GM12801 (cell line): ENCODE data around the gene COQ10B.

ENCODE experiments used
- TF ChIP-seq, protein P1 (sequence below): IDR thresholded peaks from one replicate; pipeline ENCODE4 v1.5.1; 2011; ENCODE audit warnings: control low read depth; ENCODE audit not compliant: insufficient read length; ENCODE audit errors: extremely low read depth

COQ10B gene

DNA sequence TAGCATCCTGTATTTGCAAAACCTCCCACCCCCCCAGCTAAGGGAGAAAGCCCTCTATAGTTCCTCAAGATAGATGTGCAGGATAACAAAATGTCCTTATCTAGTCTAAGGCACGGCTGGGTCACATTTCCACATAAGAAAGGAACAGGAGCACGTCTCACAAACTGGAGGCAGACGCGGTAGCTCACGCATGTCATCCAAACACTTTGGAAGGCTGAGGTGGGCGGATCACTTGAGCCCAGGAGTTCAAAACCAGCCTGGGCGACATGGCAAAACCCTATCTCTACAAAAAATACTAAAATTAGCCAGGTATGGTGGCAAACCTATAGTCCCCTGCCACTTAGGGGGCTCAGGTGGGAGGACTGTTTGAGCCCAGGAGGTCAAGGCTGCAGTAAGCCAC, 27.8 kb upstream of the COQ10B start:
- TF ChIP-seq, protein P1, sequence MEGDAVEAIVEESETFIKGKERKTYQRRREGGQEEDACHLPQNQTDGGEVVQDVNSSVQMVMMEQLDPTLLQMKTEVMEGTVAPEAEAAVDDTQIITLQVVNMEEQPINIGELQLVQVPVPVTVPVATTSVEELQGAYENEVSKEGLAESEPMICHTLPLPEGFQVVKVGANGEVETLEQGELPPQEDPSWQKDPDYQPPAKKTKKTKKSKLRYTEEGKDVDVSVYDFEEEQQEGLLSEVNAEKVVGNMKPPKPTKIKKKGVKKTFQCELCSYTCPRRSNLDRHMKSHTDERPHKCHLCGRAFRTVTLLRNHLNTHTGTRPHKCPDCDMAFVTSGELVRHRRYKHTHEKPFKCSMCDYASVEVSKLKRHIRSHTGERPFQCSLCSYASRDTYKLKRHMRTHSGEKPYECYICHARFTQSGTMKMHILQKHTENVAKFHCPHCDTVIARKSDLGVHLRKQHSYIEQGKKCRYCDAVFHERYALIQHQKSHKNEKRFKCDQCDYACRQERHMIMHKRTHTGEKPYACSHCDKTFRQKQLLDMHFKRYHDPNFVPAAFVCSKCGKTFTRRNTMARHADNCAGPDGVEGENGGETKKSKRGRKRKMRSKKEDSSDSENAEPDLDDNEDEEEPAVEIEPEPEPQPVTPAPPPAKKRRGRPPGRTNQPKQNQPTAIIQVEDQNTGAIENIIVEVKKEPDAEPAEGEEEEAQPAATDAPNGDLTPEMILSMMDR, result no peak

DNA sequence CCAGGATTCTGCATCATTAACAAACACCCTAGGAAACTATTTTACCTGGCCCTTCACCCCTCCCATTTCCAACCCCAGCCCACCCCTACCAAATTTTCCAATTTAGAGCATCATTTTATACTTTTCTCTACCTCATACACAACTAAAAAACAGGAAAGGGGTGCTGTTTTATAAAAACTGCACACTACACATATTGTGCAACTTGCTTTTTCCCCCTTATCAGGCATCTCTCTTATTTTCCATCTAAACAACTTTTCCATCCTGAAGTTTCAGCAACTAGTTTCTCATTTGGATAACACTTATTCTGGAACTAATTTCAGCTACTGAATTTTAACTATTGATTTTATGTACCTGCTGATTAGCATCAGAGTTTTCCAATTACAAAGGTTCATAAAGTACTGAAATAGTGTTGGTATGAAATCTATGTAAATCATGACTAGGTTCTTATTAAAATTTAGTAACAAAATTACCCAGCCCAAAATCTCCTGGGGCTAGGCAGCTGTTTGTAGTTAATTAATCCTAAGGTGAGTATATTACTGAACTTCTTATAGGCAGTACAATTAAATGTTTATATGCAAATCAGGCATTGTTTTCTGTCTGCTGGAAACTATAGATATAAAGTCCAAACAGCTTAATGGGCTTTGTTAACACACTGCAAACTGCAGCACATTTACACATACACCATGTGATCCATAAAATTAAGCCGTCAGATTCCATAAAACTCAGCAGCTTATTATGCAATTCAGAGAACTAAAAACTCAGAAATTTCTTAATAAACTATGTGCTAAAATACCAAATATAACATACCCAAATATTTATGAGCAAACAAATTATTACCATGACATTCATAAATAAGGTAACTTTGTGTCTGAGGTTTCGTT, 26.4 kb upstream of the COQ10B start:
- TF ChIP-seq, protein P1, result no peak

DNA sequence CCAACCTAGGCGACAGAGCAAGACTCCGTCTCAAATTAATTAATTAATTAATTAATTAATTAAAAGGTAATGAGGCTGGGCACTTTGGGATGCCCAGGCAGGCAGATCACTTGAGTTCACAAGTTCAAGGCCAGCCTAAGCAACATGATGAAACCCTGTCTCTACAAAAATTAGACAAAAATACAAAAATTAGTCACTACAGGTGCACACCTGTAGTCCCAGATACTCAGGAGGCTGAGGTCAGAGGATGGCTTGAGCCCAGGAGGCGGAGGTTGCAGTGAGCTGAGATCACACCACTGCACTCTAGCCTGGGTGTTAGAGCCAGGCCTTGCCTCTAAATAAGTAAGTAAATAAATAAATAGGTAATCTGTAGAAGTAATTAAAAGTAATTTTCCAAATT, 25.4 kb upstream of the COQ10B start:
- TF ChIP-seq, protein P1, result no peak

DNA sequence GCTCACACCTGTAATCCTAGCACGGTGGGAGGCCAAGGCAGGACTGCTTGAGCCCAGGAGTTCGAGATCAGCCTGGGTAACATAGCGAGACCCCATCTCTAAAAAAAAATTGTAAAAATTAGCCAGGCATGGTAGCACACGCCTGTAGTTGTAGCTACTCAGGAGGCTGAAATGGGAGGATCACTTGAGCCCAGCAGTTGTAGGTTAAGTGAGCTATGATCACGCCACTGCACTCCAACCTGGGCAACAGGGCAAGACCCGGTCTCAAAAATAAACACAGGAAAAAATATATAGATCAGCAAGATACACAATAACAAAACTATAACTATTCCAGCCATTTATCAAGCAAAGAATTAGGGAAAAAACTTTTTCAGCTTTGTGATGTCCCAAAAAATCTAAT, 21.5 kb upstream of the COQ10B start:
- TF ChIP-seq, protein P1, result no peak

DNA sequence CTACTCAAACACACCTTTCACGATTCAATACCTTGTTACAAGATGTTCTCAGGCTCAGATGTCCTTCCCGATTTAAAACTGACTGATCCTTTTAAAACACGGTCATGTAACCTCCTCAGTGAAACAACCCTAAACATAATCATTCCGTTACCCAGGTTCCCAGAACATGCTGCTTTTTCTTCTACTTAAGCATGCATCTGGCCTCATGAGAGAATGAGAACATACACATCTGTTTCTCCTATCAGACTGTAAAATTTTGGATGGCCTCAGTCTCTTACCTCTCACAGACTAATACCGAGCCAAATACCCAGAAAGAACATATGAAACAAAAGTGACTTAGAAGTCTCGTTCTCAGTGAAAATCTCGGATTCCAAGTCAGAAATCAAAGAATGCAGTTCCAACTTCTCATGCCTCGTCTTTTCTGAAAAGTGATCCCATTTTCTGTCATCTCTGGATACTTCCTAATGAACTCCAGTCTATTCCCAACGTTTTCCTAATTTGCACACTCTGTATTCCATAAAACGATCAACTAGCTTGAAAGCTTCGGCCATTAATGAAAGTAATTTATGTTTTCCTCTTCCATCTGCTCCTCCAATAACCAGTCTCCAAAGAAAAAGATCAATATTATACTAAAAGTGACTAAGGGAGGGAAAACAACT, 19.4 kb upstream of the COQ10B start:
- TF ChIP-seq, protein P1, result no peak

DNA sequence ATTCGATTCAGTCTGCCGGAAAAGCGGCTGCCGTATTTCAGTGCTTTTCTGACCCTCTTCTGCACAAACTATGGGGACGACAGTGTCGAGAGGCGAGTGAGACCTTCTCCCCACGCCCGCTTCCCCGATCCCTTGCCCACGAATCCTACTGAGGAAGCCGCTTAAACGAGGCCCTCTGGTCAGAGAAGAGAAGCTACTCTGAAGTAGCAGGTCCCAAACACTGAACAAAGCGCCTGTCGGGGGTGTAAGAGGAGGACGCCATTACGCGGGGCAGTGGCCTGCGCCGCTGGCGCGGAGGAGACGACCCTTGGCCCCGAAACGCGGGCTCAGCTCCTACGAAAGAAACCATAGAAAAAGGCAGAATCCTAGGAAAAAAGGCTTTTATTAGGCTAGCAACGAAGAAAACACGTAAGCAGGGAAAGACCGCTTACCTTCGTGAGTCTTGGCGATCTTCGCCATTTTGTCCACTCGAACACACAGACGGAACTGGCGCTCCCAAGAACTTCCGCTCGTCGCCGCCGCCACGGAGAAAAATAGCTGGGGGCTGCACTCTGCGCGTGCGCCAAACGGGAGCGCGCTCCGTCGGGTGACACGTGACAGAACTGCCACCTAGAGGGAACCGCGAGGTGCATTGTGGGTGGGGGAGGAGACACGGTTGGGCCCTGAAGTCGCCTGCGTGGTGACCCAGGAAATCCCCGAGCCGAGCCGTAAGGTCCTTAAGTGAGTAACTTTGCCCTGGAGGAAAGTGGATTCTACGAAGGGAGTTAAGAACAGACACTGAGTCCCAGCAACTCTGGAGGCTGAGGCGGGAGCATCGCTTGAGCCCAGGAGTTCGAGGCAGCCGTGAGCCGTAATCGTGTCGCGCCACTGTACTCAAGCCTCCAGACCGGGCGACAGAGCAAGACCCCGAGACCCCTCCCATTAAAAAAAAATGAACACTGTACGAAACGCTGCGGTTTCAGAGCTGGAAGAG, 18.5 kb upstream of the COQ10B start, which contains the start of gene SF3B1:
SF3B1 (minus strand) TSS at position 488 of the 973 bp plus-strand sequence; CDS start at position 459, 29 bp downstream.
- TF ChIP-seq, protein P1, result no peak
